ENCODE results near the gene RBMY1A1.
"Not testable (repeated sequence)": the region's sequence is repeated elsewhere in the genome, so short reads cannot be mapped to it uniquely, and the experiment has no call there.

Gene RBMY1A1

DNA sequence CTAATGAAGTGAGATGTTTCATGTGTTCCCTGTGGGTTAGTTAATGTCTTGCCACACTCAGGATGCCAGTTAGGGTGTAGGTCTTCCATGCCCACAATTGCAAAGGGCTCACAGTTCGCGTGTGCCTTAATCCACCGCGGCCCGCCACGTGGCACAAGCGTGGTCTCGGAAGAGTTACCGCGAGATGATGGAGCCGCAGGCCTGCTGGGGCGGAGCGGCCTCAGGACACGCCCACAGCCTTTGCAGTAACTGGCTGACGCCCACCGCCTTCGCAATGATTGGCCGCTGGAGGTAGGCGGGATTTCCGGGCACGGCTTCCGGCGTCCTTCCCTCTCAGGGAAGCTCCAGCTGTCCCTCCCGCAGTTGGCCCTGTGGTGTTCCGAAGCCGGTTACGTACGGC is at the start of gene RBMY1A1:
Gene RBMY1A1 (plus strand): TSS at position 301 of the 400 bp plus-strand sequence. CDS start 2,013 bp downstream, outside the sequence.
- not testable (repeated sequence) for H3K27ac ChIP-seq

- not testable (repeated sequence) for H3K27ac ChIP-seq
Observed at GRCh38 chrY:21511038-21511437, 23.6 kb upstream of the RBMY1A1 start, which contains the start of gene RBMY1B. TSS of gene RBMY1B (plus strand) at chrY:21511338. CDS start at chrY:21513351, 2,013 bp downstream.

- not testable (repeated sequence) for H3K27ac ChIP-seq
Observed at GRCh38 chrY:21559316-21559984, 24.8 kb downstream of the RBMY1A1 start.

DNA sequence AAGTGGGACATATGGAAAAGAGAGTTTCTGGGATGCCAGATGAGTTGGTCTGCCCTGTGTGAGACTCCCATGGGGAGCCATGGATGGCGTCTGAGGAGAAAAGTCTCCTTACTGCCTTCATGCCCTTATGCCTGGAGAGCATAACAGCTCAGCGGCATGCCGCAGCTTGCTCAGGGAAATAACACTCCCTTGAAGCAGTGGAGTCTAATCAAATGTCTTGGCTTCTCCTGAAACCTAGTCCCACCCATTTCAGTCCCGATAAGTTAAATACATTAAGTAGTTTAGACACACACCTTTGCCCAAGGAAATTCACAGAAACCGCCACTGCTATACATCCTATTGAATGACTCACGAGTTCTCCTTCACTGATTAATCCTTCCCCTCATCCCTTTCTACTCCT is 50.8 kb downstream of the RBMY1A1 start:
- no peak for TF ChIP-seq CTCF (IDR thresholded peaks at IDR 0.05)
- no peak for TF ChIP-seq ZFX (IDR thresholded peaks at IDR 0.05; ENCODE audit: borderline replicate concordance)
- H3K27ac ChIP-seq, result no peak overlapping the region

- H3K27ac ChIP-seq, result not testable (repeated sequence)
Observed at GRCh38 chrY:21586454-21586853, 51.8 kb downstream of the RBMY1A1 start.

- TF ChIP-seq ZFX (IDR thresholded peaks at IDR 0.05; ENCODE audit: borderline replicate concordance) (no peak), CTCF (IDR thresholded peaks at IDR 0.05) (no peak)
- no peak overlapping the region for H3K27ac ChIP-seq
Observed at GRCh38 chrY:21592059-21592458, 57.4 kb downstream of the RBMY1A1 start.

DNA sequence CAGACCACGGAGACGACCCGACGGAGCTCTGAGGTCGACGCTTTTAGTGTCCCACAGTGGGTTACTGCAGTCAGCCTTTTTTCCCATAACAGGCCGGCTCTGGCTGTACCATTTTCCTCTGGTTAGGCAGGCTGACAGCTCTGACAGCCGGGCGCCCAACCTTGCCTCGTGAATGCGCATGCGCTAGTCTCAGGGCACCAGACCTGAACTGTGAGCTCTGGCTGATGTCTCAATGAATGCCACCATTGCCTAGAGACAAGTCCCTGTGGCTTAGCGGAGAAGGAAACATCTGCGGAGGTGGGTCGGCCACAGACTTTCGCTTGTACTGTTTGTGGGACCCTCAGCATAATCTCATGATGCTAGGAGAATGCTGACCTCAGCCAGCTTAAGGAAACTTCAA is 61.6 kb downstream of the RBMY1A1 start:
- H3K27ac ChIP-seq, result not testable (repeated sequence)

All from 22Rv1 (cell line).